ENCODE measurements around the gene SMAD3. TPM values are rescaled to one million over a fixed set of nuclear protein-coding genes. Genes with fewer than 3 reads are reported as not detected.

Gene SMAD3
- total and polyA plus RNA-seq, 10 of the 15 experiments (the other 5 are each of a cell fraction or from before 2014, with no cell fraction given) = 5.6 to 43.2 (median 16.0) TPM

- no peak for TF ChIP-seq ATF2 (IDR thresholded peaks at IDR 0.05; ENCODE audit: low read length)
- no peak for TF ChIP-seq JUND (IDR thresholded peaks at IDR 0.05; ENCODE audit: low read depth, low read length)
- no peak for TF ChIP-seq EGR1 (IDR thresholded peaks at IDR 0.05; ENCODE audit: borderline replicate concordance in 1 of 2, low read depth in 2 of 2, low read length in 2 of 2)
- TF ChIP-seq SIX5 (IDR thresholded peaks at IDR 0.05; ENCODE audit: low read depth, low read length, severe bottlenecking) = no peak
- TF ChIP-seq NRF1 (conservative IDR thresholded peaks at IDR 0.05; ENCODE audit: low read depth, low read length) = no peak
Measured at GRCh38 chr15:67143646-67144045, 78.2 kb downstream of the SMAD3 start (continued).

GRCh38 chr15:67144609-67145311 is 79.4 kb downstream of the SMAD3 start:
- no TSS peak for BruUV-seq (replicated peaks)
- H3K27ac ChIP-seq (ENCODE audit: control insufficient read depth, insufficient read depth) = no peak overlapping the region
- H3K4me1 ChIP-seq (ENCODE audit: control insufficient read depth, insufficient read depth, low read length) = peaks cover 24% of the 10 kb centered on the region
- H3K36me3 ChIP-seq (ENCODE audit: control insufficient read depth in 2 of 2, insufficient read depth in 2 of 2, low read length in 1 of 2) = no peaks in the 10 kb centered on the region; a peak in 3 of 4 replicates
- WGBS (ENCODE audit: insufficient coverage, insufficient replicate concordance, low lambda C conversion rate, missing lambda C conversion rate) = 94% methylated on average over 7 of the region's 7 CpGs
- peaks cover 14% of the 10 kb centered on the region for H4K20me1 ChIP-seq (ENCODE audit: control insufficient read depth, insufficient read depth)
- no peak overlapping the region for H2AFZ ChIP-seq (ENCODE audit: control insufficient read depth, low read depth, low read length)
- DNase-seq (ENCODE audit: low read depth, low spot score) = no peak
- no peak overlapping the region for H3K9ac ChIP-seq (ENCODE audit: control insufficient read depth, insufficient read depth, low read length)
- no peak overlapping the region for H3K4me2 ChIP-seq (ENCODE audit: control insufficient read depth, insufficient read depth)
- in situ Hi-C loops (cut with MboI) (no loop called here), intact Hi-C loops (cut with micrococcal nuclease; ENCODE audit: unreplicated experiment) (no loop called here)
- no peak for ATAC-seq
- CTCF ChIA-PET = no interaction called here
- no peak for FAIRE-seq
- POLR2A ChIA-PET = interaction anchor here (0.7 kb wide), 1 partner anchor 1004 kb away, joined by 3 read pairs; no protein-coding TSS in a partner anchor
- H3K79me2 ChIP-seq (ENCODE audit: control insufficient read depth, insufficient read depth, low read length) = peaks cover 49% of the 10 kb centered on the region
- no peaks in the 10 kb centered on the region for H3K27me3 ChIP-seq (replicated peaks in 1 of 2; ENCODE audit: control insufficient read depth in 2 of 2, insufficient read depth in 2 of 2, low read length in 1 of 2)
- H3K4me3 ChIP-seq = no peak overlapping the region
- SMC1A ChIA-PET (ENCODE audit: uncharacterized antibody, unreplicated experiment) = no interaction called here
- H3K9me3 ChIP-seq (replicated peaks; ENCODE audit: control insufficient read depth, insufficient read depth, low read length) = no peaks in the 10 kb centered on the region
- RAD21 ChIA-PET (ENCODE audit: unreplicated experiment) = no interaction called here
- TF ChIP-seq ETV6 (conservative IDR thresholded peaks at IDR 0.05 in 1 of 2, IDR thresholded peaks at IDR 0.05 in 1 of 2; ENCODE audit: borderline replicate concordance in 1 of 2, low read depth in 1 of 2) = no peak
- TF ChIP-seq STAT1 (conservative IDR thresholded peaks at IDR 0.05) = no peak
- TF ChIP-seq SPI1 (IDR thresholded peaks at IDR 0.05; ENCODE audit: borderline replicate concordance, insufficient read depth, low read depth, low read length) = no peak
- TF ChIP-seq NR2F1 (conservative IDR thresholded peaks at IDR 0.05) = no peak
- TF ChIP-seq MEF2A (IDR thresholded peaks at IDR 0.05; ENCODE audit: insufficient read depth, low read depth, low read length) = no peak
- TF ChIP-seq ZNF622 (IDR thresholded peaks at IDR 0.05) = no peak
- no peak for TF ChIP-seq ZNF687 (IDR thresholded peaks at IDR 0.05)
- TF ChIP-seq PAX8 (IDR thresholded peaks at IDR 0.05) = no peak
